NCI-H2196 (cell line): Measurements from ENCODE around the gene MAGI2.

Experiments used
- DNase-seq: peaks from one replicate; lab custom pipeline; 2025; ENCODE audit not compliant: unreplicated experiment; lab: John Stamatoyannopoulos, UW

The MAGI2 gene

DNA sequence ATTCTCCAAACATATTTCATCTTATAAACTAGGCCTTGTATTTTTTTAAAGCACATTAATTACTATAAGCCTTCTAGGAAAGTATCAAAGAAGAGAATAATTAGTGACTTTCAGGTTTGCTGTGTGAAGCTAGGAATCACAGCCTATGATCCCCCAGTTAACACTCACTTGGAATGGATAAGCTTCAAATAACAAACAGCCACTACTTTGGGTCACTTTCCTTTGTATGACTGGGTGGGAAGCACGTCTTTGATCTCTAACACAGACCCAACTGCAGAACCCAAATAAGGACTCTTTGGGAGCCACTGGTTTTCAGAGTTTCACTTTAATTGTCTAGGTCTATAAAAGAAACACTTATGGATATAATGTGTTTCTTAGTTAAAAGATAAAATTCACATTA is 769.3 kb downstream of the MAGI2 start:
- no peak for DNase-seq

DNA sequence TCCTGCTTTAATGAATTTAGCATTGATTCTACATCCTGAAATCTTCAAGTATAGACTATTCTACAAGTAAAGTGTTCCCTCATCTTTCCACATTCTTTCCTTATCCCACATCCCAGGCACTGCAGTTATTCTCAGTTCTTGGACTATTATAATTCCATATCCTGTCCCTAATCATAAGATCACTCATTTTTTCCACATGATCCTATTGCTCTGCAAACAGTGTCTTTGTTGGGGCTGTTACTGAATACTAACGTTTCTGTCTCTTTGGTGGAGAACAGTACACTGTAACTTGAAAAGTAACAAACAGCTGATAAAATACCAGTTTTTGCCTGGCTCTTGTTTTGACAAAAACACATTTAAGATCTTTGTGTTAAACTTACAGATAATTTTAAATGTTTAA is 769.9 kb downstream of the MAGI2 start:
- DNase-seq = no peak

DNA sequence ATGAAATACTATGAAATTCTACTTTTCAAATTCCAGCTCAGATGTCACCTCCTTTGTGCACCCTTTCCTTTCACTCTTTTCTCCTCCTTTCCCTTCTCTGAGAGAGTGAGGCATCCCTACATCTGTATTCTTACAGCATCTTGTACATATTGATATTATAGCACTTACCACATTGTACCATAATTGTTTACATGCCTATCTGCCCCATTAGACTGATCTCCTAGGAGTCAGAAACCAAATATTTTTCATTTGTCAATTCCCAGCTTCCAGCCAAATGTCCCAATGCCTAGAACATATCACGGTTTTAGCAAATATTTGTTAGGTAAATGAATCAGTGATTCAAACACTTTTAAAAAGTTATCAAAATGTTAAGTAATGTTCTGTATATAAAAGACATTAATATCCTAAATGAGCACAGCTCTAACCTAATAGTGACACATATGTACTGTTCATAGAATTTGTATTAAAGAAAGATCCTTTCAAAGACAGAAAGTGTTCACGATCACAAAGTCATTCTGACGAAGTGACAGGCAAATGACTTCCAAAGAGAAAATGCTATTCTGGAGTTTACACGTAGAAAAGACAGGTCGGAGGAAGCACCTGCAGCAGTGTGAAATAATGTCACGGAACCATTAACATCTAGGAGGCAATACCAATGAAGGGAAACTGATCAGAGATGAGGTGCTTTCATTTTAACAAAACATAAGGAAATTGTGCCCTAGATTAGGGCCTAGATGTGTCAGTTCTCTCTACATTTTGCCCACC is 774.2 kb downstream of the MAGI2 start:
- no peak for DNase-seq

DNA sequence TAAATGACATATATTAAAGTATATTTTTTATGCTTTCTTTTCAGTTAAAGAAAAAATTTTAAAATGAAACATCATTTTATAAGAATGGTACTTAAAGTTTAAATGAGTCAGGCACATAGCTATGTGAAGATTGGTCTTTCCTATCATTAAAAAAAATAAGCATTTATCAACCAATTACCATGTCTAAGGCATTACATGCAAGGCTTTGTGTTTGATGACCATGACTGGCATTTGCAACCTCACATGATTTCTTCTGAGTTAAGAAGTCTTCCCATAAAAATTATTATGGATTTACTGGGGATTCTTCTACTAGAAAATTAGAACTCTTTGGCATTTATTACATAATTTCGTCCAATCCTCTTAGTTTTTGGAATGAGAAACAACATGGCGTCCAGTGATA is 776.1 kb downstream of the MAGI2 start:
- DNase-seq = no peak

DNA sequence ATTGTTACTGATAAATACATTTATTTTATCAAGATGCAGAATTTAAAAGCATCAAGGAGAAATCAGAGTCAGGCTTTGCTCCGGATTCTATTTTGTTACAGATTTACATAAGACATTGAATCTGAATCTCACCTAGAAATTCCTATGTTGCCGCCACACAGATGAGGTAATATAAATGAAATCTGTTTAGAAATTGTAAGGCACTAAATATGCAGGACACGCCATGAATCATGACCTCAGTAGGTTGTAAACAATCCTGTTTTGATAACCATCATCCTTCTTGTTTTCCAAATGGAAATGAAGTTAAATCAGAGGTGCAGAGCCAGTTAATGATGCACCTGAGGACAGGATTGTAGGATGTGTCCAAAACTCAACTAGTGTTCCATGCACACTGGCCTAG is 778.0 kb downstream of the MAGI2 start:
- DNase-seq = no peak

DNA sequence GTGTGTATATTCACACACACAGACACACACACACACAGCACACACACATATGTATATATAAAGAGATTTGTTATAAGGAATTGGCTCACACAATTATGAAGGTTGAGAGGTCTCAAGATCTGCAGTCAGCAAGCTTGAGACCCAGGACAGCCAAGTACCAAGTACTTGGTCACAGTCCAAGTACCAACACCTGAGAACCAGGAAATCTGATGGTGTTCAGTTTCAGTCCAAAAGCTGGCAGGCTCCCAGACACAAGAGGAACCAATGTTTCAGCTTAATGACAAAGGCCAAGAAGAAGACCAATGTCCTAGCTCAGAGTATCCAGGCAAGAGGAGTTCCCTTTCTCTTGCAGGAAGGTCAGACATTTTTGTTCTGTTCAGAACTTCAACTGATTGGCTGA is 780.2 kb downstream of the MAGI2 start:
- DNase-seq = no peak

DNA sequence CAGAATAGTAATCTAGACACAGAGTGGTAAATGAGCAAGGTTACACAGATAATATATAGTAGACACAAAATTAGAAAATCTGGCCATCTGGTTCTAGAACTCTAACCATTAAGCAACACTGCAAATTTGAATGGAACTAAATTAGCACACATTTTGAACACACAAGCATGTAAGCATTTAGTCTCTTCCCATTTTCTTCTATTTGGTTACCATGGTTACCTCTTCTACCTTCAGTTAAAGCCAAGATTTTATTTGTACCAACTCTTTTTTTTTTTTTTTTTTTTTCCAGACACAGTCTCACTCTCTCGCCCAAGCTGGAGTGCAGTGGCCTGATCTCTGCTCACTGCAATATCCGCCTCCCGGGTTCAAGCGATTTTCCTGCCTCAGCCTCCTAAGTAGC is 790.5 kb downstream of the MAGI2 start:
- DNase-seq = no peak

DNA sequence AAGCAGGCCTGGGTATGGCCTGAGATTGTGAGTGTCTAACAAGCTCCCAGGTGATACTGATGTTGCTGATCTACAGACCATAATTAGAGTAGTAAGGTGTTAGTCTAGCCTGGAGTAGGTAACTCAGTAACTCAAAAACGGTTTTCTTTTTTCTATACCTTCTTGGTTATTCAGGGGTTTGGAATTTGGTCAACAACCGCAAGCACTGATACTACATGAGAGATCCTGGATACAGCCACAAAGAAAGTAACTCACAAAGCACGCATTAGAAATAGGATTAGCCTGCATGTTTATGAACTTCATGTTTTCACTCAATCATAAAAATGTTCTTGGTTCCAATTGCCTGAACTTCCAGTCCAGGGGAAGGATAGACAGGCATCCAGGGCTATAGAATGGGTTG is 803.5 kb downstream of the MAGI2 start:
- DNase-seq = no peak

DNA sequence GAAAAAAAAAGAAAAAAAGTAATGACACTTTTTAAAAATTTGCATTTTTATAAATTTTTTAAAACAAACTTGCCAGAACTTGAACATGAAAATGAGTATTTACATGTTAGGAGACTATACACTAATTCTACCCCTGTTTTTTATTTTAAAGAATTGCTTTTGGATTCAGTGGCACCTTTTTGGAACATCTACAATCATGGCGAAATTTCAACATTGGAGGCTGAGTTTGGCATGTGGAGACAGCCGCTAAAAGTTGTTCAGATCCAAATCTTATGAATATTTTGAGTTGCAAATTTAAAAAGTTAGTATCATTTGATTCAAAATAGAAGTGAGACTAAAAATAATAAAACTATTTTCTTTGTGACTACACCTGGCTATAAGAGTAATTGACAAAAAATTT is 804.2 kb downstream of the MAGI2 start:
- DNase-seq = no peak

DNA sequence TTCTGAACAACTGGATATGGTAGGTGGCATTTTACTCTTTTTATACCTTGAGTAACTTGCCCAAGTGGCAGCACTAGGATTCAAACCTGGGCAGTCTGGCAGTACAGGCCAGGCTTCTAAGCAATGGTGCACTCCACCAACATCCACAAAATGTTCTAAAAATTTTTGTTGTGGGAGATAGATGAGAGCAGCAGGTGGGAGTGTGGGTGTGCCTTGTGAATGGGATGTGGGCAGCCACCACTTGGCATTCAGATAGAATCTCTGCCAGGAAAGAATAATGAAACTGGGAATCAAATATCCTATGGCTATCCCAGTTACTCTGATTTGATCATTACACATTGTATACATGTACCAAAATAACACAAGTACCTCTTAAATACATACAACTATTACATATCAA is 810.7 kb downstream of the MAGI2 start:
- no peak for DNase-seq

DNA sequence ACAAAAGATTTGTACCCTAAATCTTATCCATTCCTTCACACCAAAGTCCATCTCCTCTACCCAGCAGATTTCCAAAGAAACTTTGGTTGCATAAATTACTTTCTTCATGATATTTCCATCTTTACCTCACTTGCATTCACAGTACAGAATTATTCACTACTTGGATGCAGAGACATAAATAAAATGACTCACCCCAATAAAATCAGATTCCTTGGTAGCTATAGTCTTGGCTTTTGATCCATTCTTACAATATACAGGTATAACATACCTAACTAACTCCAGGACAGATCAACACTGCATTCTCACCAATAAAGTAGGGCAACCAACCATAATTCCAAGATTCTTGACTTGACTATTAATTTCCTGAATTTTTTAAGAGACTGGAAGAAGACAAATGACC is 815.1 kb downstream of the MAGI2 start:
- no peak for DNase-seq

DNA sequence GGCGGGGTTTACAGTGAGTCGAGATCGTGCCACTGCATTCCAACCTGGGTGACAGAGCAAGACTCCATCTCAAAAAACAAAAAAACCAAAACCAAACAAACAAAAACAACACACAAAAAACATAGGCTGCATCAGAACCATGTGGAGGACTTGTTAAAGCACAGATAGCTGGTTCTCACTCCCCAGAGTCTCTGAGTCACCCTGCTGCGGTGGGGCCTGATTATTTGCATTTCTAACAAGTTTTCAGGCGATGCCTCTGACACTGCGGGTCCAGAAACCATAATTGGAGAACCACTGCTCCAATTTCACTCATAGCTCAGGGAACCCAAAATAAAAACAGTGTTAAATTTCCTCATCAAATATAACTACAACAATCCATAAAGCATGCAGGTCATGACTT is 816.7 kb downstream of the MAGI2 start:
- DNase-seq = no peak

DNA sequence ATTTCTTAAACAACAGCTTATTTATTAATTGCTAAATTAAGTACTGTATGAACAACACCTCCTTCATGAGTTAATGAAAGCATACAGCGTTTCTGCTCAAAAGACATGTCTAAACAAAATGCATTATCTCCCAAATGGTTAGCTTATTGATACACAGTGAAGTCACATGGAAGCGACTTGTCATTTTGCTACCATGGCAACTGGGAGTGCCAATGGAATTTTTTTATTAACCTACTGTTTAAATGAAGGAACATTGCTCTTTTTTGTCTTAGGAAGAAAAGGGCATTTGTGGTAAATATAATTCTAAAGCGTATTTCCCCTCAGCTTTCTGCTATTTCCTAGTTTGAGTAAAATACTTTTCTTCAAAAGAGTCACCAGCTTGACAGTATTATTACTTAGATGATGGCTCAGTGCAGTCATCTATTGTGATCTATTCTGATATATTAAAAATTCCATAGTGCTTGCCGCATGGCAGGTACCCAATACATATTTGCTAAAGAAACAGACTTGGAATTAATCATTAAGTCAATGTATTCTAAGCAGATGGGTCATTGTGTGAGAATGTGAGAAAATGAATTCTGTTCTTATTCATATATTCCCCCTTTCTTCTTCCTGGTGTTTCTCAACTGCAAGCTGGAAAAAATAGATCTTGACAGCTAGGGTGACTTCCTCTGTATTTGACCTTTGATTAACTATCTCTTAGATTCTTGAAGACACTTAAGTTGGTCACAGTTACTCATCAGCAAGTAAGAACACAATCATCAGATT is 818.3 kb downstream of the MAGI2 start:
- no peak for DNase-seq

DNA sequence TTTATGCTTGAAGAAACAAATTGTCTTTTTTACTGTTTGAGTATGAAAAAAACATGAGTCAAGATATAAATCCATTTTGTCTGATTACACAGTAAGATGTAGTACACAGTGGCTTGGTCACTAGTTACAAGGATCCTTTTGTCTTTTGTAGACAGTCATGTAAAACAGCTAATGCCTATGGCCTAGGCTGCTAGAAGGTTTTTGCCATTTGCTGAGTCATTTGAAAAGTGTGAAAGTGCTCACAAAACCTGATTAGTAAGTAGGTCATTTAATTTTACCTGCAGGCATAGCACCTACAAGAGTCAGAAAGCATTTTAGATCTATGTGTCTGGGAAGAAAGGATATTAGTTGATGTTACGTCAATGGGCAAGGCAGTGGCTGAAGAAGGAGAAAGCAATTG is 819.4 kb downstream of the MAGI2 start:
- DNase-seq = no peak

DNA sequence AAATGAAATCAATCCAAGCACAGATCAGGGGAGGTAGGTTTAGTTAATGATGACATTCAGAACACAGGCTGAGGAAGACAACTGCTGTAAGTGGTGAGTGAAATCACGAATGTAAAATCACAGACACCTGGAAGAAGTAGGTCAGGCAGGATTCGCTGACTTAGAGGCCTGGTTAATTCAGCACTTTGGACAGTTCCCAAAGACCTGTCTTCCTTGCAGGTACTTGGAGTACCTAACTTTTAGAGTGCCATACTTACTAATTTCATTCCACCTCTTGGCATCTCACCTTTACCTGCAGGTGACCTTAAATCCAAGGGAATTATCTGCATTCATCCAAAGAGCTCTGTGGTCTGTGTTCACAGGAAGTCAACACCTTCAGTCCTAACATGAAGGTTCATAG is 832.5 kb downstream of the MAGI2 start:
- no peak for DNase-seq

DNA sequence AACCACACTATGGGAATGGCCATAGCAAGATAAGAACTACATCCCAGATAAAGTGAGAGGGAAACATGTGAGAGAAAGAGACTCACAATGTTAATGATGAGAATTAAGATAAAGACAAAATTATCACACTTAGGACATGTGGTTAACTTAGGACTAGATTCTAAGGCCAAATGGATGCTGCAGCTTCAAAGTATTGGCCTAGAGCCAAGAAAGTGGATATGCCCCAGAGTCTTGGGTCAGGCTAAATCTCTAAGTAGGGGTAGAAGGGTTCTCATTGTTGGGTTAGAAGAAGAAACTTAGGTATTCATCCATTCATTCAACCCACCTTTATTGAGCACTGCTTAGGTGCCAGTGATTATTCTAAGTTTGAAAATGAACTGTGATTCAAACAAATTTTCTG is 836.9 kb downstream of the MAGI2 start:
- no peak for DNase-seq

DNA sequence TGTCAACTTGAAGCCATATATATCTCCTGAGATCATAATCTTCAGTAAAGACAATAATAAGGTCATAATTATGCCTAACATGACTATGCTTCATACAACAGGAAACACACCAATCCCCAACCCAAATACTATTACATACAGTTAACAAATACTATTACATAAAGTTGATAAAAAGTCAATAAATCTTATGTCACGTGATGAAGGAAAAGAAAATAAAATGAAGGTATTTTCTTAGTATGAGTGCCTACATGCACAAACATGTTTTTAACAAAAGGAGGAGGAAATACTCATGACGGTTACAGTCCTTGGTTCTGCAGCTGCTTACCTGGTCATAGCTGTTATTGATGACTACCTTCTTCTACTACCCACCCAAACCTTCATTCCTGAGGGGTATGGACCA is 844.2 kb downstream of the MAGI2 start:
- no peak for DNase-seq

DNA sequence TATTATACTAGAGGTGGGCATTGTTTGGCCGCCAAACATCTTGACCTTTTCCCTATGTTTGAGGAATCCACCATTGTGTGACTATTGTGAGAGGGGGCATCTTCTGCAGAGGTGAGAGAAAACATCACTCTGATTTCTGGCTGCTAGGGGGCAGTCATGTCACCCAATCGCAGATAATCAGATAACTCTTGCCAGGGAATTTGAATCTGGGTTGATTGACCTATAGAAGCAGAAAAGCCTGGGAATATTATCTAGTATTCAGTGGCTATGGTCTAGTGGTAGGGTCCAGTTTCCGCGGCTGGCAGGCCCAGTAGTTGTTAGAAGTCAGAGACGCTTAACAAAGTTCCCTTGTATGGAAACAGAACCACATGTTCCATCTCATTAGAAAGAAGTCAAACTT is 846.4 kb downstream of the MAGI2 start:
- DNase-seq = no peak

DNA sequence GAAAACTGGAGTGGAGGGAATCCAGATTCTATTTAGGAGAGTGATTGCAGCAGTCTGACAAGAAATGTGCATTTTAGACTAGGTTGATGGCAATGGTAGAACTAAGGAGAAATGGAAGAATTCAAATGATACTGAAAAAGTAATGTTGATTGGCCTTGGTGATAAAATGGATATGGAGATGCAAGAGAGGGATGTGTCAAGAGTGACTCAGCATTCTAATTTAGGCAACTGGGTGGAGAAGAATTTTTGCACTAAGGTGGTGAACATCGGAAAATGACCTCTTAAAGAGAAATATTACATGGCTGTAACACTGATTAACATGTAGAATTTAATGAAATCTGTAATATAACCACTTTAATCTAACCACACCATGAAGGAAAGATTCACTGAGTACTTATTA is 848.3 kb downstream of the MAGI2 start:
- DNase-seq = no peak

DNA sequence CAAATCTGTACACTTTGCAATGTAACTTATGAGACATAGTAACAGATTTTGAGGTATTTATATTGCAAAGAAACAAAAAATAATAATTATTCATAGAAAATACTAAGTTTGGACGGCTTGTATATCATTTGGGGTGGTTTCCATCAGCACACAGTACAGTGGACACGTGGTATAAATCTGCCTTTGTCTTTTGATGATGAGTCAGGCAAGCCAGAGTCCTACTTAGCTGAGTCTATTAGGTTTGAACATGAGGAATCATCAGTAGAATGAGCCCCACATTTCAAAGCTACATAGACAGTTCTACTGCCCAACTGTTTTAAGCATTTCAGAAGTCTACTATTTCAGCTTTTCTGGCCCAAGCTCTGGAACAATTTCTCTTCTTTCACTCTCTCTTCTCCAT is 851.7 kb downstream of the MAGI2 start:
- no peak for DNase-seq

DNA sequence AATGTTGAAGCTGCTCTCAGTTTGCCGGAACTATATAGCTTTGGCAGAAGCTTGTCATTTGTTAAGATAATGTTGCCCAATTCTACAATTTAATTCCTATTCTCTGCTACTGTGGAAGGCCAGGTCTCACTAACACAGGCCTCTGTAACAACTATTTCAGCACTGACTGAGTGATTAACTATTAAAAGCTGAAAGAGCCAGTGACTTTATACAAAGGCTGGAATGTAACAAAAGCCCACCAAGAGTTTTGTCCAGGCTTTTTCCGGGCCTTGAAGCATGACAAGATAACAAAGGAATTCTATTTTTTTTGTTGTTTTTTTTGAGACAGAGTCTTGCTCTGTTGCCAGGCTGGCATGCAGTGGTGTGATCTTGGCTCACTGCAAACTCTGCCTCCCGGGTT is 859.3 kb downstream of the MAGI2 start:
- DNase-seq = no peak

DNA sequence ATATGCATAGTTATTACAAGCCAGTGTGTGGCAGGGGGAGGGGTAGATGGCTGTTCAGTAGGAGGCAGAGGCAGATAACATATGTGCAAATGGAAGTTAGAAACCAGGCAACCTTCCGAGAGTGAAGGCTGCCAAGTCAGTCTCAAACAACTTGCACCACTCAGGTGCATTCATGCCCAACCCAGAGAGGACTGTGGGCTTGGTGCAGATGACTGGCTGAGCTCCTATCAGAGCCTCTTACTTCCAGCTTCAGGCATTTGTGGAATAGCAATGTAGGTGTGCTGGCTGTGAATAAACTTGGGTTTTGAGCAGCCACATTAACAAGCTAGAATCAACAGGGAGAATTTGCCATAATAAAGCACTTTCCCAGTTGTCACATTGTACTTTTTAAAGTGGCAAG is 865.1 kb downstream of the MAGI2 start:
- no peak for DNase-seq
